Glutamatergic neuron (in vitro differentiated cells): ENCODE measurements around the gene SRGAP1. TPM values are rescaled to one million over a fixed set of nuclear protein-coding genes. Genes with fewer than 3 reads are reported as not detected.
"Not testable (repeated sequence)": the region's sequence is repeated elsewhere in the genome, so short reads cannot be mapped to it uniquely, and the experiment has no call there.

Experiments used
- DNase-seq: peaks from one replicate; pipeline ENCODE4 v3.0.0; 2022
- H3K27ac Mint-ChIP-seq: one replicate; pipeline ENCODE4 v1.8.0; 2020; ENCODE audit warnings: mild to moderate bottlenecking, mixed read lengths, inconsistent platforms; ENCODE audit not compliant: unreplicated experiment
- H3K27me3 Mint-ChIP-seq: one replicate; pipeline ENCODE4 v1.8.0; 2020; ENCODE audit warnings: mild to moderate bottlenecking, moderate library complexity, mixed read lengths, inconsistent platforms; ENCODE audit not compliant: unreplicated experiment
- H3K36me3 Mint-ChIP-seq: one replicate; pipeline ENCODE4 v1.8.0; 2020; ENCODE audit warnings: mild to moderate bottlenecking, mixed read lengths, inconsistent platforms; ENCODE audit not compliant: unreplicated experiment
- H3K4me1 Mint-ChIP-seq: one replicate; pipeline ENCODE4 v1.8.0; 2020; ENCODE audit warnings: mild to moderate bottlenecking, low read depth, mixed read lengths, inconsistent platforms; ENCODE audit not compliant: unreplicated experiment
- H3K4me3 Mint-ChIP-seq: one replicate; pipeline ENCODE4 v1.8.0; 2020; ENCODE audit warnings: mild to moderate bottlenecking, mixed read lengths, inconsistent platforms; ENCODE audit not compliant: unreplicated experiment
- H3K9me3 Mint-ChIP-seq: one replicate; pipeline ENCODE4 v1.8.0; 2020; ENCODE audit warnings: mild to moderate bottlenecking, moderate library complexity, mixed read lengths, inconsistent platforms; ENCODE audit not compliant: unreplicated experiment
- CTCF ChIP-seq: fragments of 200-600 bp; sonication (generic); IDR thresholded peaks from one replicate; pipeline ENCODE4 v1.5.0; 2021; ENCODE audit not compliant: partially characterized antibody, unreplicated experiment
- total RNA-seq: library from RNA; stranded (reverse); fragmentation: NEBNext Ultra II Directional; extraction: Animal tissue kit (Norgen Biotek cat#: 25700); gene quantifications from one replicate; pipeline ENCODE4 v1.2.1, GENCODE V29; 2021; ENCODE audit not compliant: unreplicated experiment

Gene SRGAP1
- total RNA-seq, 1 donor from 2014 or later: 52.0 TPM

GRCh38 chr12:64124511-64125197 lies 280.2 kb downstream of the SRGAP1 start:
- peaks cover 14% of the 10 kb centered on the region for H3K36me3 Mint-ChIP-seq
- TF ChIP-seq CTCF: no peak
- H3K4me3 Mint-ChIP-seq: no peak overlapping the region
- H3K4me1 Mint-ChIP-seq: peaks cover 5% of the 10 kb centered on the region
- no peaks in the 10 kb centered on the region for H3K27me3 Mint-ChIP-seq
- H3K27ac Mint-ChIP-seq: no peak overlapping the region
- no peak for DNase-seq
- peaks cover 7% of the 10 kb centered on the region for H3K9me3 Mint-ChIP-seq

GRCh38 chr12:64125913-64126312 lies 281.4 kb downstream of the SRGAP1 start:
- H3K4me1 Mint-ChIP-seq: peaks cover 5% of the 10 kb centered on the region
- no peak overlapping the region for H3K4me3 Mint-ChIP-seq
- H3K27ac Mint-ChIP-seq: no peak overlapping the region
- H3K36me3 Mint-ChIP-seq: peaks cover 22% of the 10 kb centered on the region
- DNase-seq: no peak
- no peaks in the 10 kb centered on the region for H3K27me3 Mint-ChIP-seq
- TF ChIP-seq CTCF: no peak
- peaks cover 7% of the 10 kb centered on the region for H3K9me3 Mint-ChIP-seq

- no peak overlapping the region for H3K27ac Mint-ChIP-seq
- DNase-seq: no peak
- peaks cover 2% of the 10 kb centered on the region for H3K27me3 Mint-ChIP-seq
- H3K36me3 Mint-ChIP-seq: peaks cover 35% of the 10 kb centered on the region
- TF ChIP-seq CTCF: no peak
- no peaks in the 10 kb centered on the region for H3K4me1 Mint-ChIP-seq
- no peak overlapping the region for H3K4me3 Mint-ChIP-seq
- H3K9me3 Mint-ChIP-seq: peaks cover 2% of the 10 kb centered on the region
Observed at GRCh38 chr12:64127811-64128210, 283.3 kb downstream of the SRGAP1 start.

GRCh38 chr12:64128366-64128765 lies 283.9 kb downstream of the SRGAP1 start:
- Mint-ChIP-seq H3K36me3 (peaks cover 40% of the 10 kb centered on the region), H3K9me3 (peaks cover 2% of the 10 kb centered on the region), H3K27ac (no peak overlapping the region), H3K27me3 (peaks cover 2% of the 10 kb centered on the region), H3K4me3 (no peak overlapping the region), H3K4me1 (no peaks in the 10 kb centered on the region)
- TF ChIP-seq CTCF: no peak
- no peak for DNase-seq

GRCh38 chr12:64130476-64130875 lies 286.0 kb downstream of the SRGAP1 start:
- H3K27me3 Mint-ChIP-seq, H3K27ac Mint-ChIP-seq, H3K4me3 Mint-ChIP-seq, DNase-seq, H3K4me1 Mint-ChIP-seq: not testable (repeated sequence)
- Mint-ChIP-seq H3K9me3 (peaks cover 12% of the 10 kb centered on the region), H3K36me3 (peaks cover 59% of the 10 kb centered on the region)

- not testable (repeated sequence) for H3K4me3 Mint-ChIP-seq, DNase-seq, H3K27ac Mint-ChIP-seq, H3K27me3 Mint-ChIP-seq, H3K4me1 Mint-ChIP-seq
- H3K36me3 Mint-ChIP-seq: peaks cover 67% of the 10 kb centered on the region
- H3K9me3 Mint-ChIP-seq: peaks cover 12% of the 10 kb centered on the region
Observed at GRCh38 chr12:64131456-64131855, 287.0 kb downstream of the SRGAP1 start.

- H3K27ac Mint-ChIP-seq, H3K4me3 Mint-ChIP-seq, H3K27me3 Mint-ChIP-seq, H3K4me1 Mint-ChIP-seq, DNase-seq: not testable (repeated sequence)
- Mint-ChIP-seq H3K36me3 (peaks cover 67% of the 10 kb centered on the region), H3K9me3 (peaks cover 14% of the 10 kb centered on the region)
Observed at GRCh38 chr12:64132672-64133071, 288.2 kb downstream of the SRGAP1 start.
